NCI-H2029 (cell line): Measurements from ENCODE around the gene PPM1H.

Source experiments
- DNase-seq: peaks from one replicate; lab custom pipeline; 2025; lab: John Stamatoyannopoulos, UW

Gene PPM1H

GRCh38 chr12:62649412-62650138 is 285.4 kb downstream of the PPM1H start:
- no peak for DNase-seq

GRCh38 chr12:62647586-62647985 is 287.4 kb downstream of the PPM1H start:
- DNase-seq, result no peak

- no peak for DNase-seq
Measured at GRCh38 chr12:62646566-62646965, 288.4 kb downstream of the PPM1H start.

GRCh38 chr12:62643486-62643885 is 291.5 kb downstream of the PPM1H start:
- no peak for DNase-seq

- DNase-seq, result no peak
Measured at GRCh38 chr12:62642486-62642885, 292.5 kb downstream of the PPM1H start.

GRCh38 chr12:62640910-62641448 is 294.0 kb downstream of the PPM1H start:
- no peak for DNase-seq

GRCh38 chr12:62637679-62638078 is 297.3 kb downstream of the PPM1H start:
- no peak for DNase-seq

- no peak for DNase-seq
Measured at GRCh38 chr12:62635649-62636048, 299.3 kb downstream of the PPM1H start.

GRCh38 chr12:62632411-62632918 is 302.5 kb downstream of the PPM1H start:
- DNase-seq, result no peak

GRCh38 chr12:62631471-62632410 is 303.2 kb downstream of the PPM1H start:
- no peak for DNase-seq

GRCh38 chr12:62629971-62630739 is 304.8 kb downstream of the PPM1H start:
- no peak for DNase-seq

GRCh38 chr12:62629413-62629812 is 305.5 kb downstream of the PPM1H start:
- no peak for DNase-seq

GRCh38 chr12:62627181-62627580 is 307.8 kb downstream of the PPM1H start:
- DNase-seq, result no peak

GRCh38 chr12:62625228-62625627 is 309.7 kb downstream of the PPM1H start:
- DNase-seq, result no peak

GRCh38 chr12:62622177-62622576 is 312.8 kb downstream of the PPM1H start:
- DNase-seq, result no peak

- peak; percentile 92 for DNase-seq
Measured at GRCh38 chr12:62621101-62621638, 313.8 kb downstream of the PPM1H start.

GRCh38 chr12:62618930-62619329 is 316.0 kb downstream of the PPM1H start:
- DNase-seq, result no peak

GRCh38 chr12:62618319-62618718 is 316.6 kb downstream of the PPM1H start:
- no peak for DNase-seq

- DNase-seq, result no peak
Measured at GRCh38 chr12:62613081-62613480, 321.9 kb downstream of the PPM1H start.

- DNase-seq, result no peak
Measured at GRCh38 chr12:62606654-62607053, 328.3 kb downstream of the PPM1H start.

GRCh38 chr12:62605981-62606380 is 329.0 kb downstream of the PPM1H start:
- no peak for DNase-seq

- no peak for DNase-seq
Measured at GRCh38 chr12:62604871-62605270, 330.1 kb downstream of the PPM1H start.
